Breast epithelium (tissue), 3 donors: ENCODE results near the gene FAM124A.
"Not testable (repeated sequence)": the region's sequence is repeated elsewhere in the genome, so short reads cannot be mapped to it uniquely, and the experiment has no call there.

Experiments used
- POLR2A ChIP-seq: fragments of 450-650 bp; IDR thresholded peaks from one replicate; pipeline ENCODE4 v1.6.1; 2016; ENCODE audit warnings: antibody characterized with exemption, mild to moderate bottlenecking, moderate library complexity
- POLR2AphosphoS5 ChIP-seq, 3 donors: sonication (generic); formaldehyde crosslinking; IDR thresholded peaks; one replicate each; pipeline ENCODE4 v1.6.1; 2017; ENCODE audit warnings: antibody characterized with exemption in 3 of 3
- TF ChIP-seq, protein P1 (sequence below), 3 donors: fragments of 450-650 bp; IDR thresholded peaks; one replicate each; pipeline ENCODE4 v1.5.1; 2016 to 2017; ENCODE audit warnings: antibody characterized with exemption in 3 of 3, mild to moderate bottlenecking in 3 of 3, moderate library complexity in 3 of 3

DNA sequence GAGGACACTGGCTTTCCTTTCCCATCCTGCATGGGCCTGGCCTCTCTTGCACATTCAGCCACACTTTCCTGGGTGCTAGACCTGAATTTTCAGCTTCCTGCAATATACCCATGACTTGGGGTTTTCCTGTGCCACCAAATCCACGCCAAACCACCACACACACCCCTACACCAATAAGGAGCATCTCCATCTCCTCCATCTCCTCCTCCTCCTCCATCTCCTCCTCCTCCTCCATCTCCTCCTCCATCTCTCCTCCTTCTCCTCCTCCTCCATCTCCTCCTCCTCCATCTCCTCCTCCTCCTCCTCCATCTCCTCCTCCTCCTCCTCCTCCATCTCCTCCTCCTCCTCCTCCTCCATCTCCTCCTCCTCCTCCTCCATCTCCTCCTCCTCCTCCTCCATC lies 66.1 kb downstream of the FAM124A start:
- TF ChIP-seq, protein P1, sequence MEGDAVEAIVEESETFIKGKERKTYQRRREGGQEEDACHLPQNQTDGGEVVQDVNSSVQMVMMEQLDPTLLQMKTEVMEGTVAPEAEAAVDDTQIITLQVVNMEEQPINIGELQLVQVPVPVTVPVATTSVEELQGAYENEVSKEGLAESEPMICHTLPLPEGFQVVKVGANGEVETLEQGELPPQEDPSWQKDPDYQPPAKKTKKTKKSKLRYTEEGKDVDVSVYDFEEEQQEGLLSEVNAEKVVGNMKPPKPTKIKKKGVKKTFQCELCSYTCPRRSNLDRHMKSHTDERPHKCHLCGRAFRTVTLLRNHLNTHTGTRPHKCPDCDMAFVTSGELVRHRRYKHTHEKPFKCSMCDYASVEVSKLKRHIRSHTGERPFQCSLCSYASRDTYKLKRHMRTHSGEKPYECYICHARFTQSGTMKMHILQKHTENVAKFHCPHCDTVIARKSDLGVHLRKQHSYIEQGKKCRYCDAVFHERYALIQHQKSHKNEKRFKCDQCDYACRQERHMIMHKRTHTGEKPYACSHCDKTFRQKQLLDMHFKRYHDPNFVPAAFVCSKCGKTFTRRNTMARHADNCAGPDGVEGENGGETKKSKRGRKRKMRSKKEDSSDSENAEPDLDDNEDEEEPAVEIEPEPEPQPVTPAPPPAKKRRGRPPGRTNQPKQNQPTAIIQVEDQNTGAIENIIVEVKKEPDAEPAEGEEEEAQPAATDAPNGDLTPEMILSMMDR (IDR thresholded peaks at IDR 0.05) = not testable (repeated sequence)
- not testable (repeated sequence) for TF ChIP-seq POLR2AphosphoS5 (IDR thresholded peaks at IDR 0.05); POLR2A
